B cell (primary cell): ENCODE measurements around the gene ARID4A. TPM values are rescaled to one million over a fixed set of nuclear protein-coding genes. Genes with fewer than 3 reads are reported as not detected.
A peak's percentile ranks its signal among the peaks of the same experiment; 100 is the strongest.

Experiments used
- ATAC-seq: fragments of 200-7000 bp; cut with Tn5 transposase; one replicate; pipeline ENCODE4 v1.10.0; 2021; ENCODE audit warnings: low read depth, mild to moderate bottlenecking, moderate number of reproducible peaks, moderate library complexity
- CTCF ChIA-PET: fragments of 350-600 bp; sonication (Branson Sonifier 250); formaldehyde crosslinking; loops from one replicate; lab custom pipeline; 2021; ENCODE audit warnings: antibody characterized with exemption, inconsistent platforms; lab: Charles Lee
- POLR2A ChIA-PET: fragments of 350-600 bp; sonication (Branson Sonifier 250); formaldehyde crosslinking; loops from one replicate; lab custom pipeline; 2021; ENCODE audit warnings: antibody characterized with exemption; lab: Charles Lee
- DNase-seq: peaks from one replicate; pipeline ENCODE4 v3.0.0; 2013
- H2AFZ ChIP-seq: 2 replicates; pipeline ENCODE4 v1.6.1; 2012; ENCODE audit warnings: mild to moderate bottlenecking, low read depth, low read length; ENCODE audit not compliant: insufficient read depth, poor library complexity, severe bottlenecking
- H3K27ac ChIP-seq, 2 donors: 1 replicate in 1 of 2; 2 replicates in 1 of 2; pipeline ENCODE4 v1.5.1; 2012 to 2013; ENCODE audit warnings: low read length in 2 of 2, mild to moderate bottlenecking in 2 of 2, moderate library complexity in 1 of 2
- H3K27me3 ChIP-seq, 4 experiments: fragments of 200-600 bp in 1 of 4; sonication (generic) in 1 of 4; replicated peaks in 1 of 4; 1 replicate in 2 of 4; 2 replicates in 2 of 4; pipeline versions ENCODE4 v1.6.1 to v1.7.0; 2013 to 2016; ENCODE audit warnings: low read length in 3 of 4, mild to moderate bottlenecking in 2 of 4, mixed read lengths in 1 of 4, moderate library complexity in 1 of 4; ENCODE audit not compliant: insufficient read depth in 4 of 4, control insufficient read depth in 3 of 4; ENCODE audit errors: control extremely low read depth in 1 of 4
- H3K36me3 ChIP-seq, 2 experiments: replicated peaks in 1 of 2; 1 replicate in 1 of 2; 2 replicates in 1 of 2; pipeline versions ENCODE4 v1.6.1 to v1.7.1; 2013; ENCODE audit warnings: low read length in 1 of 2; ENCODE audit not compliant: insufficient read depth in 2 of 2, control insufficient read depth in 1 of 2; ENCODE audit errors: control extremely low read depth in 1 of 2, extremely low read depth in 1 of 2
- H3K4me1 ChIP-seq, 2 donors: fragments of 200-600 bp in 1 of 2; sonication (generic) in 1 of 2; 1 replicate in 1 of 2; 2 replicates in 1 of 2; pipeline versions ENCODE4 v1.5.1 to v1.6.1; 2013 to 2017; ENCODE audit warnings: low read length in 2 of 2; ENCODE audit not compliant: control insufficient read depth in 2 of 2, insufficient read depth in 2 of 2
- H3K4me2 ChIP-seq: replicated peaks from 2 replicates; pipeline ENCODE3; 2012; ENCODE audit warnings: mild to moderate bottlenecking, low read depth, low read length; ENCODE audit not compliant: poor library complexity, severe bottlenecking
- H3K4me3 ChIP-seq, 5 experiments: fragments of 200-600 bp in 1 of 5; sonication (generic) in 1 of 5; 1 replicate in 3 of 5; 2 replicates in 2 of 5; pipeline versions ENCODE4 v1.5.1 to v1.7.0; 2011 to 2016; ENCODE audit warnings: low read length in 4 of 5, mild to moderate bottlenecking in 4 of 5, low read depth in 2 of 5, control low read depth in 1 of 5, moderate library complexity in 1 of 5; ENCODE audit not compliant: insufficient read depth in 1 of 5; ENCODE audit errors: control extremely low read depth in 1 of 5, extremely low read depth in 1 of 5
- H3K79me2 ChIP-seq: fragments of 200-600 bp; sonication (generic); one replicate; pipeline ENCODE4 v1.6.0; 2016; ENCODE audit warnings: low read length; ENCODE audit not compliant: control insufficient read depth, insufficient read depth
- H3K9ac ChIP-seq: fragments of 200-600 bp; sonication (generic); 2 replicates; pipeline ENCODE4 v1.6.1; 2017; ENCODE audit warnings: mild to moderate bottlenecking, low read length, moderate library complexity
- H3K9me3 ChIP-seq, 3 donors: one replicate each; pipeline versions ENCODE4 v1.6.1 to v1.7.1; 2013; ENCODE audit warnings: low read length in 2 of 3; ENCODE audit not compliant: control insufficient read depth in 2 of 3, insufficient read depth in 1 of 3; ENCODE audit errors: control extremely low read depth in 1 of 3
- H4K20me1 ChIP-seq: 2 replicates; pipeline ENCODE4 v1.6.0; 2012; ENCODE audit warnings: mild to moderate bottlenecking, low read length; ENCODE audit not compliant: insufficient read depth, control insufficient read depth, poor library complexity, severe bottlenecking
- H3K27ac Mint-ChIP-seq: one replicate; pipeline ENCODE4 v1.8.0; 2021; ENCODE audit warnings: mixed read lengths
- H3K27me3 Mint-ChIP-seq: one replicate; pipeline ENCODE4 v1.8.0; 2021; ENCODE audit warnings: mixed read lengths
- H3K4me1 Mint-ChIP-seq: one replicate; pipeline ENCODE4 v1.8.0; 2021; ENCODE audit warnings: mixed read lengths
- H3K4me3 Mint-ChIP-seq: one replicate; pipeline ENCODE4 v1.8.0; 2021; ENCODE audit warnings: mixed read lengths
- H3K9me3 Mint-ChIP-seq: one replicate; pipeline ENCODE4 v1.8.0; 2022; ENCODE audit warnings: mixed read lengths; ENCODE audit not compliant: insufficient read depth
- EZH2 ChIP-seq: IDR thresholded peaks from 2 replicates; pipeline ENCODE4 v1.6.1; 2012; ENCODE audit warnings: borderline replicate concordance, low read depth, mild to moderate bottlenecking, moderate library complexity, low read length; ENCODE audit not compliant: insufficient read depth, poor library complexity, severe bottlenecking
- WGBS: methylation state at CpG from one replicate; pipeline ENCODE4 v1.1.5; 2013; ENCODE audit warnings: missing lambda C conversion rate; ENCODE audit not compliant: insufficient coverage; 5-methylcytosine and 5-hydroxymethylcytosine counted together
- intact Hi-C: fragments of 100-400 bp; cut with micrococcal nuclease; formaldehyde crosslinking; loops from one replicate; pipeline ENCODE4 v1.10.0; 2022
- polyA plus RNA-seq: library from polyadenylated mRNA; depleted of rRNA; stranded (reverse); fragments of >200 nt; gene quantifications from 2 replicates; pipeline ENCODE4 v1.2.3, GENCODE V29; 2012
- total RNA-seq, 2 donors: library from RNA; stranded (reverse); fragments of 120-200 nt in 1 of 2; gene quantifications; 1 replicate in 1 of 2; 2 replicates in 1 of 2; pipeline versions ENCODE4 v1.2.3 to v1.2.4, GENCODE V29; 2013 to 2022
- TF ChIP-seq, protein P1 (sequence below): fragments of 200-600 bp; IDR thresholded peaks from one replicate; pipeline ENCODE4 v1.8.0; 2022; ENCODE audit warnings: antibody characterized with exemption, mild to moderate bottlenecking

Gene ARID4A
- total and polyA plus RNA-seq, 2 donors (not counting 1 experiment from before 2014, with no cell fraction given) = 9.4 to 87.0 TPM

DNA sequence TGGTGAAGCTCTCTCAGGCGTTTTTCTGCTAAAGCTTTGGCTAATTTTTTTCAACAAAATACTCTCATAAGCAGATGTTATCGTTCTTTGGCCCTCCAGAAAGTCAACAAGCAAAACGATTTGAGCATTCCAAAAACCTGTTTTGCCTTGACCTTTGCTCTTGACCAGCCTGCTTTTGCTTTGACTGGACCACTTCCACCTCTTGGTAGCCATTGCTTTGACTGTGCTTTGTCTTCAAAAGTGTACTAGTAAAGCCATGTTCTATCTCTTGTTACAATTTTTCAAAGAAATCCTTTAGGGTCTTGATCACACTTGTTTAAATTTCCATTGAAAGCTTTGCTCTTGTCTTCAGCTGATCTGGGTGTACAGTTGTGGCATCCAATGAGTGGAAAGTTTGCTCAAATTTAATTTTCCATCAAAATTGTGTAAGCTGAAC lies 10.7 kb upstream of the ARID4A start:
- Histone ChIP-seq H3K79me2 (peaks cover 96% of the 10 kb centered on the region), H3K4me1 (no peaks in the 10 kb centered on the region), H3K27ac (no peak overlapping the region), H3K4me3 (no peak overlapping the region), H3K9me3 (no peaks in the 10 kb centered on the region), H3K36me3 (peaks cover 7 to 79% of the 10 kb centered on the region in 2 experiments), H4K20me1 (peaks cover 61% of the 10 kb centered on the region), H2AFZ (no peak overlapping the region), H3K9ac (no peak overlapping the region), H3K27me3 (no peaks in the 10 kb centered on the region), H3K4me2 (no peak overlapping the region)
- no peak overlapping the region for H3K27ac Mint-ChIP-seq
- peaks cover 32% of the 10 kb centered on the region for H3K4me1 Mint-ChIP-seq
- ChIA-PET POLR2A (no interaction called here), CTCF (interaction anchor here (1.0 kb wide), 1 partner anchor 10 kb away, joined by 3 read pairs; the partner anchor contains the start of gene ARID4A)
- intact Hi-C loops = no loop called here
- WGBS = 100% methylated on average over 3 of the region's 3 CpGs
- no peak overlapping the region for H3K4me3 Mint-ChIP-seq
- no peaks in the 10 kb centered on the region for H3K9me3 Mint-ChIP-seq
- TF ChIP-seq EZH2 = no peak
- TF ChIP-seq, protein P1, sequence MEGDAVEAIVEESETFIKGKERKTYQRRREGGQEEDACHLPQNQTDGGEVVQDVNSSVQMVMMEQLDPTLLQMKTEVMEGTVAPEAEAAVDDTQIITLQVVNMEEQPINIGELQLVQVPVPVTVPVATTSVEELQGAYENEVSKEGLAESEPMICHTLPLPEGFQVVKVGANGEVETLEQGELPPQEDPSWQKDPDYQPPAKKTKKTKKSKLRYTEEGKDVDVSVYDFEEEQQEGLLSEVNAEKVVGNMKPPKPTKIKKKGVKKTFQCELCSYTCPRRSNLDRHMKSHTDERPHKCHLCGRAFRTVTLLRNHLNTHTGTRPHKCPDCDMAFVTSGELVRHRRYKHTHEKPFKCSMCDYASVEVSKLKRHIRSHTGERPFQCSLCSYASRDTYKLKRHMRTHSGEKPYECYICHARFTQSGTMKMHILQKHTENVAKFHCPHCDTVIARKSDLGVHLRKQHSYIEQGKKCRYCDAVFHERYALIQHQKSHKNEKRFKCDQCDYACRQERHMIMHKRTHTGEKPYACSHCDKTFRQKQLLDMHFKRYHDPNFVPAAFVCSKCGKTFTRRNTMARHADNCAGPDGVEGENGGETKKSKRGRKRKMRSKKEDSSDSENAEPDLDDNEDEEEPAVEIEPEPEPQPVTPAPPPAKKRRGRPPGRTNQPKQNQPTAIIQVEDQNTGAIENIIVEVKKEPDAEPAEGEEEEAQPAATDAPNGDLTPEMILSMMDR = no peak
- DNase-seq (no peak), ATAC-seq (no peak)
- H3K27me3 Mint-ChIP-seq = no peaks in the 10 kb centered on the region

DNA sequence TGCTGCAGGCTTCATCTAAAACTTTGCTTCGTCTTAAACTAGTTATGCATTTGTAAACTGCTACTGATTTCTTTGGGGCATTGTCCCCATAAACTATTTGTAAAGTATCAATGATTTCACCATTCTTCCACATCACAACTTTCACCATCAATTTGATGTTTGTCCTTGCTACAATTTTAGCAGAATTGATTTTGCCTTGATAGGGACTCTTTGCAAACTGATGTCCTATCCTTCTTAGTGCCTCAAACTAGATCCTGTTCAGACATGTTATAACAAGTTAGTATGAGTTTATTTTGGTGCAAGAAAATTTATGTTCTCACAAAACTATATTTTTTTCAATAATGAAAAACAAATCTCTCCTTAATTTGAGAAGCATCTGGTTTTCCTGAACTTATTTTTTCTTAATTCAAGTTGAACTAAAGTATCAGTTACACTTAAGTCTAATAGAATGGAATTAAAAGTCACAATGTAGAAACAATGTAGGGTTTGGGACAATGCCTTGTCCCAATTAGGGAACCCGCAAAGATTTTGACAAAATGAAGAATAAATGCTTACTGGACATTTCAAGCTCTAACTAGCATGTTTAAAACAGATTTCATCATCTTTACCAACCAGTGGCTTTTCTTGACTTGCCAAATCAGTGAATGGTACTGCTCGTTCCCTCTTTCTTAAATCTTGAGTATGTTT lies 10.1 kb upstream of the ARID4A start:
- no peak overlapping the region for H3K4me3 ChIP-seq
- peak overlapping the region in 1 of 2 donors; percentile 27 for H3K27ac ChIP-seq
- ChIA-PET CTCF (interaction anchor here (1.0 kb wide), 1 partner anchor 10 kb away, joined by 3 read pairs; the partner anchor contains the start of gene ARID4A), POLR2A (no interaction called here)
- H3K27me3 ChIP-seq = no peaks in the 10 kb centered on the region
- H2AFZ ChIP-seq = no peak overlapping the region
- peaks cover 61% of the 10 kb centered on the region for H4K20me1 ChIP-seq
- DNase-seq = no peak
- H3K9me3 Mint-ChIP-seq = no peaks in the 10 kb centered on the region
- no peak overlapping the region for H3K4me3 Mint-ChIP-seq
- no peak for ATAC-seq
- no peaks in the 10 kb centered on the region for H3K9me3 ChIP-seq
- H3K27ac Mint-ChIP-seq = no peak overlapping the region
- H3K27me3 Mint-ChIP-seq = no peaks in the 10 kb centered on the region
- H3K79me2 ChIP-seq = peaks cover 96% of the 10 kb centered on the region
- peaks cover 33% of the 10 kb centered on the region for H3K4me1 Mint-ChIP-seq
- H3K9ac ChIP-seq = no peak overlapping the region
- H3K4me2 ChIP-seq = no peak overlapping the region
- WGBS = 0% methylated on average over 1 of the region's 3 CpGs
- H3K36me3 ChIP-seq = peaks cover 10 to 77% of the 10 kb centered on the region in 2 experiments
- intact Hi-C loops = no loop called here
- no peaks in the 10 kb centered on the region for H3K4me1 ChIP-seq
- TF ChIP-seq, protein P1 = no peak
- TF ChIP-seq EZH2 = no peak
